Kidney glomerular epithelial cell (primary cell): ENCODE measurements around the gene KANSL2.
A peak's percentile ranks its signal among the peaks of the same experiment; 100 is the strongest.
"Not testable (repeated sequence)": the region's sequence is repeated elsewhere in the genome, so short reads cannot be mapped to it uniquely, and the experiment has no call there.

Experiments used
- DNase-seq: peaks from one replicate; lab custom pipeline; 2025; lab: John Stamatoyannopoulos, UW

The KANSL2 gene

DNA sequence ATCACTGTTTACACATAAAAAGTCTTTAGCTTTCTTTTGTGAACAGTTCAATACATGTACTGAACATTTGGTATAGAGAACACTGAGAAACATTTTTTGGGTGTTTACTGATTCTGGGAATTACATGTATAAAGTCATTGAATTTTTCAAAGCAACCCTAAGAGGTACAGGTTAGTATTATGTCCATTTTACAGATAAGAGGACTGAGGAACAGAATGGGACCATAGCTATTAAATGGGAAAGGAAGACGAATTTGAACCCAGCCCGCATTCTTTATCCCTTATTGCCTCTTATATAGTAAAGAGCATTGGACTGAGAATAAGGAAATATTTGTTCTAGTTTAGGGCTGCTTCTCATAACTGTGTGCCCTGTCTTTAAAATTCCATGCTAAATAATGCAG lies 889 bp upstream of the KANSL2 start:
- DNase-seq, result no peak

- DNase-seq, result not testable (repeated sequence)
These were observed 481 bp upstream of the KANSL2 start for GRCh38 chr12:48682533-48682905.

GRCh38 chr12:48681399-48681709 lies 684 bp downstream of the KANSL2 start:
- no peak for DNase-seq

DNA sequence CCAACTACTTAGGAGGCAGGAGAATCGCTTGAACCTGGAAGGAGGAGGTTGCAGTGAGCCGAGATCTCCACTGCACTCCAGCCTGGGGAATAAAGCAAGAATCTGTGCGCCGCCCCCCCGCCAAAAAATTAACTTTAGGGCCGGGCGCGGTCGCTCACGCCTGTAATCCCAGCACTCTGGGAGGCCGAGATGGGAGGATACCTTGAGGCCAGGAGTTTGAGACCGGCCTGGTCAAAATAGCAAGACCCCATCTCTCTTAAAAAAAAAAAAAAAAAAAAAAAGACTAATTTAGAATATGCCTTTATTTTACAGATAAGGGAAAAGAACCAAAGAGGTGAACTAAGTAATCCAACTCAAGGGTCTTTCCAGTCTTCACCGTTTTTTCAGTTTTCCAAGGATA lies 1.2 kb downstream of the KANSL2 start:
- no peak for DNase-seq

DNA sequence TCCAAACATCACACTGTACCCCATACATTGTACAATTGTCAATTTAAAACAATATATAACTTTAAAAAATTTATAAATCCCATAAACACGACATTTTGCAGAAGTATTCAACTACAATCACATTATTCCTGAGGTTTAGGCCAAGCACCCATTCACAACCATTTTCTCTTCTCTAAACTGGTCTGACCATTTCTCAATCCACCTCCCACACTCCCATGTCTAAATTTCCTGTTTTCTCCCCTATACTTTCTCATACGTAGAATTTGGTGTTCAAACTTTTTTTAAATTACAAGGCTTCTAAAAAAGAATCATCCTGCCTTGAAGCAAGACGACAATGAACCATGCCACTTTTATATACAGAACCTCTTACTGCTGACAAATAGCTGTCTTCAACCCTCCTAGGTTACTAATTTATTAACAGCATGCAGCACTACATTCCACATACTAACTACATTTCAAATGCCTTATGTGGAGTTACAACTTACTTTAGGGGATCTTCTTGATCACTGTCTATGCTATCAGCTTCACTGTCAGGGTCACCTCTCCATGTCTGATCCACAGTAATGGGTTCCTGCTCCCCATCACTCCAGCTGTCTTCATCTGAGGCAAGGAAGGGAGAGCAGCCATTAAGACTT lies 3.4 kb downstream of the KANSL2 start:
- DNase-seq, result no peak

- no peak for DNase-seq
These were observed 10.7 kb downstream of the KANSL2 start for GRCh38 chr12:48671231-48671856.

GRCh38 chr12:48668996-48669395 lies 13.0 kb downstream of the KANSL2 start:
- DNase-seq, result no peak

DNA sequence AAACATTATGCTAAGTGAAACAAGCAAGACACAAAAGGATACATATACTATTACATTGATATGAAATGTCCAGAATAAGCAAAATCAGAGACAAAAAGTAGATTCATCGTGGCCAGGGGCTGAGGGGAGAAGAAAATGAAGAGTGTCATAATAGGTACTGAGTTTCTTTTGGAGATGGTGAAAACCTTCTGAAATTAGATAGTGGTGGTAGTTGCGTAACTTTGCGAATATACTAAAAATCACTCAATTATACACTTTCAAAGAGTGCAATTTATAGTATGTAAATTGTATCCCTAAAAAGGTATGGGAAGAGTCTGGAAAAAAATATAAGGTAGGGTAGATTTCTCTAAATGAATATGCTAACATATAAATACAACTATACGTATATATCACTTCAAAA lies 22.2 kb downstream of the KANSL2 start:
- no peak for DNase-seq

DNA sequence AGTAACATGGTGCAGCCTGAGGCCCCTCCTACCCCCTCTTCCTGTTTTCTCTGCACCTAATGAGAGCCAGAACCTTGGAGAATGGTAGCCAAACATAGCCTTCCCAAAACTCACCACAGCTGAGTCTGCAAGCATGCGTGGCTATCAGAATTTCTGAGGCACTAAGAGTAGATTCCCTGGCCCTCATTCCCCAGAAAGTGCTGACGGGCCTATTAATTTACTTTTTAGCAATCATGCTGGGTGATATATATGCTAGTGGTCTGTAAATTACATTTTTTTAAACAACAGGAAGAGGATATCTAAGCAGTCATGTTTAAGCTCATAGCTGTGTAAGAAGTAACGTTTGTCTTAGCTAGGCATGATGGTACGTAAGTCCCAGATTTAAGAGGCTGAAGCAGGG lies 30.4 kb downstream of the KANSL2 start:
- DNase-seq, result no peak

GRCh38 chr12:48645354-48645753 lies 36.7 kb downstream of the KANSL2 start:
- DNase-seq, result not testable (repeated sequence)

GRCh38 chr12:48643011-48643410 lies 39.0 kb downstream of the KANSL2 start:
- no peak for DNase-seq

- not testable (repeated sequence) for DNase-seq
These were observed 40.1 kb downstream of the KANSL2 start for GRCh38 chr12:48641752-48642555.

GRCh38 chr12:48640854-48641253 lies 41.2 kb downstream of the KANSL2 start:
- DNase-seq, result no peak

DNA sequence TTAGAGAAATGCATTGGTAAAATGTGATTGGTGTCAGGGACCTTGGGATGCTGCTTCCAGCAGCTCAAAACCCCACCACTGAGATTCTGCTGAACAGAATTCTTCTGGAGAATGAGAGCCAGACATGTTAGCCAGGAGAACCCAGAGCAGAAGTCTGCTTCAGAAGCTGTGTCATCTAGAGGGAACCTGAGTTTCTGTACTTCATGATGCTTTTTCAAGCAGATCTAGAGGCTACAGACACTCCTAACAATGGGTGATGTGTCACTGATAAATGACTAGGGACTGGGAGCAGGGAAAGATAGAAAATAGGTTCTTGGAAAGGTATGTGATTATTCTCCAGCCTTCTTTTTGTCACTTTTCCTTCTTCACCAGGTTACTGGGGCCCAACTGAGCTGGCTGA lies 41.6 kb downstream of the KANSL2 start:
- no peak for DNase-seq

GRCh38 chr12:48631071-48631470 lies 51.0 kb downstream of the KANSL2 start:
- DNase-seq, result no peak

DNA sequence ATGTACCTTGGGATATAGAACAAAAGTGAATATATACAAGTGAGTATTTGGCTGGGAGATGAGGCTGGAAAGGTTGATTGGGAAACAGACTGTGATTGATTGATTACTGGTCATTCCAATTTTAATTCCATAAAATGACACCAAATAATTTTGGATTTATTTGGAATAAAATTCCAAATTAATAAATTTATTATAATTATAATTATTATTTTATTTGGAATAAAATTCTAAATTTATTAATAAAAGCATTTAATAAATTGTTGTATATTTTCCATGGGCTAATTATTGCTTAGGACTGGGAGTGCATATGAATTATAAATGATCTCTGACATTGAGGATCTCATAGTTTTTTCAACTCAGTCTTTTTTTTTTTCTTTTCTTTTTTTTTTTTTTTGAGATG lies 51.7 kb downstream of the KANSL2 start:
- no peak for DNase-seq

- no peak for DNase-seq
These were observed 52.5 kb downstream of the KANSL2 start for GRCh38 chr12:48629541-48629940.

GRCh38 chr12:48627556-48627955 lies 54.5 kb downstream of the KANSL2 start:
- DNase-seq, result no peak

- not testable (repeated sequence) for DNase-seq
These were observed 59.0 kb downstream of the KANSL2 start for GRCh38 chr12:48622997-48623396.

- peak; percentile 34 for DNase-seq
These were observed 63.5 kb downstream of the KANSL2 start for GRCh38 chr12:48618541-48618940.

DNA sequence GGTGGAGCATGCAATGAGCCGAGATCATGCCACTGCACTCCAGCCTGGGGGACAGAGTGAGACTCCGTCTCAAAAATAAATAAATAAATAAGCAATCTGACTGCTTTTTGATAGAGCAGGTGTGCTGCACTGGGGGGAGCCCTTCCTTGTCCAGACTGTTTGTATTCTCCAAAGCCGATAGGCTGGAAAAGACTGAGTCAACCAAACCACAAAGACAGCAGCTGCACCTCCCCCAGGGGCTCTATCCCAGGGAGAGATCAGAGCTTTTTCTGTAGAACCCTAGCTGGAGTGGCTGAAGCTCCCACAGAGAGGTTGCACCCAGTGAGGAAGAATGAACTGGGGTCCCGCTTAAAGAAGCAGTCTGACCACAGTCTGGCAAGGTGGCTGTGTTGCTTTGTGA lies 66.4 kb downstream of the KANSL2 start:
- no peak for DNase-seq

GRCh38 chr12:48613321-48613720 lies 68.7 kb downstream of the KANSL2 start:
- no peak for DNase-seq
